Upper lobe of left lung (tissue), 6 donors: ENCODE measurements around the gene GRAP. TPM values are rescaled to one million over a fixed set of nuclear protein-coding genes. Genes with fewer than 3 reads are reported as not detected.

Source experiments
- ATAC-seq, 2 donors: fragments of 200-7000 bp; cut with Tn5 transposase; one replicate each; pipeline ENCODE4 v1.9.1; 2022; ENCODE audit warnings: mild to moderate bottlenecking in 2 of 2, moderate library complexity in 2 of 2; ENCODE audit not compliant: low FRiP score in 2 of 2
- DNase-seq, 2 donors: peaks; one replicate each; pipeline ENCODE4 v3.0.0-alpha.2; 2019 to 2020
- H3K27ac ChIP-seq, 4 donors: fragments of 200-600 bp; sonication (generic); one replicate each; pipeline ENCODE4 v1.5.1; 2016 to 2019
- H3K27me3 ChIP-seq, 4 donors: fragments of 200-600 bp; sonication (generic); one replicate each; pipeline ENCODE4 v1.5.1; 2017 to 2019
- H3K36me3 ChIP-seq, 4 donors: fragments of 200-600 bp; sonication (generic); one replicate each; pipeline ENCODE4 v1.5.1; 2016 to 2019
- H3K4me1 ChIP-seq, 4 donors: fragments of 200-600 bp; sonication (generic); one replicate each; pipeline ENCODE4 v1.5.1; 2018 to 2019
- H3K4me3 ChIP-seq, 4 donors: fragments of 200-600 bp; sonication (generic); one replicate each; pipeline ENCODE4 v1.5.1; 2017 to 2019; ENCODE audit warnings: mild to moderate bottlenecking in 2 of 4, moderate library complexity in 1 of 4
- H3K9me3 ChIP-seq, 4 donors: fragments of 200-600 bp; sonication (generic); one replicate each; pipeline ENCODE4 v1.5.1; 2018 to 2019
- CTCF ChIP-seq, 6 experiments: fragments of 450-650 bp in 4 of 6; fragments of 200-600 bp in 2 of 6; sonication (generic) in 2 of 6; IDR thresholded peaks; one replicate each; pipeline ENCODE4 v1.5.1; 2016 to 2019; ENCODE audit warnings: antibody characterized with exemption in 6 of 6
- EP300 ChIP-seq, 4 donors: sonication (generic); formaldehyde crosslinking; IDR thresholded peaks; one replicate each; pipeline ENCODE4 v1.5.1; 2017; ENCODE audit warnings: antibody characterized with exemption in 4 of 4, control low read depth in 2 of 4
- POLR2A ChIP-seq, 4 donors: fragments of 450-650 bp; IDR thresholded peaks; one replicate each; pipeline ENCODE4 v1.5.1; 2016 to 2017; ENCODE audit warnings: antibody characterized with exemption in 4 of 4, mild to moderate bottlenecking in 2 of 4
- POLR2AphosphoS5 ChIP-seq, 2 donors: sonication (generic); formaldehyde crosslinking; IDR thresholded peaks; one replicate each; pipeline ENCODE4 v1.5.1; 2017; ENCODE audit warnings: antibody characterized with exemption in 2 of 2
- WGBS, 2 donors: methylation state at CpG; one replicate each; pipeline ENCODE4 v1.1.5; 2017 to 2018; 5-methylcytosine and 5-hydroxymethylcytosine counted together
- total RNA-seq, 6 donors: library from RNA; depleted of rRNA in 4 of 6; stranded (reverse); fragments of >200 nt in 4 of 6; gene quantifications; one replicate each; pipeline versions ENCODE4 v1.1.0 to v1.2.1, GENCODE V29; 2016 to 2021
- donor health status: DM: no; HTN: no; CAD: no; lungs with moderate emphysema.
- donor health status: DM: no; HTN: yes; CAD: no; lungs with severe emphysema.

GRAP gene
- total RNA-seq, 6 donors from 2014 or later: 3.1 to 11.3 (median 4.8) TPM

- Histone ChIP-seq H3K4me3 (no peak overlapping the region), H3K27me3 (no peaks in the 10 kb centered on the region), H3K4me1 (no peaks in the 10 kb centered on the region), H3K36me3 (no peaks in the 10 kb centered on the region), H3K9me3 (no peaks in the 10 kb centered on the region), H3K27ac (no peak overlapping the region)
- no peak for TF ChIP-seq POLR2AphosphoS5 (IDR thresholded peaks at IDR 0.05)
- TF ChIP-seq CTCF (IDR thresholded peaks at IDR 0.05): no peak
- no peak for TF ChIP-seq POLR2A (IDR thresholded peaks at IDR 0.05)
- TF ChIP-seq EP300 (IDR thresholded peaks at IDR 0.05): no peak
- ATAC-seq (no peak), DNase-seq (no peak)
- 70 to 79% methylated on average over 11 to 12 of the region's 12 CpGs for WGBS, 2 donors
These were observed 29.4 kb downstream of the GRAP start for GRCh38 chr17:19017401-19017800.

GRCh38 chr17:19016881-19017280, 29.9 kb downstream of the GRAP start:
- Histone ChIP-seq H3K9me3 (no peaks in the 10 kb centered on the region), H3K27ac (no peak overlapping the region), H3K36me3 (no peaks in the 10 kb centered on the region), H3K4me3 (no peak overlapping the region), H3K27me3 (no peaks in the 10 kb centered on the region), H3K4me1 (no peaks in the 10 kb centered on the region)
- no peak for TF ChIP-seq POLR2AphosphoS5 (IDR thresholded peaks at IDR 0.05)
- 55 to 61% methylated on average over 6 to 7 of the region's 7 CpGs for WGBS, 2 donors
- ATAC-seq (no peak), DNase-seq (peak in 1 of 2 donors; percentile 61)

GRCh38 chr17:19016297-19016696, 30.5 kb downstream of the GRAP start:
- DNase-seq (no peak), ATAC-seq (no peak)
- WGBS, 2 donors: 85 to 96% methylated on average over 4 to 8 of the region's 8 CpGs
- H3K27me3 ChIP-seq: no peaks in the 10 kb centered on the region
- peaks cover 0 to 1% (median 0%) of the 10 kb centered on the region in 4 donors for H3K4me1 ChIP-seq
- H3K4me3 ChIP-seq: no peak overlapping the region
- H3K36me3 ChIP-seq: no peaks in the 10 kb centered on the region
- no peak overlapping the region for H3K27ac ChIP-seq
- H3K9me3 ChIP-seq: no peaks in the 10 kb centered on the region
- TF ChIP-seq POLR2AphosphoS5 (IDR thresholded peaks at IDR 0.05): no peak
- no peak for TF ChIP-seq EP300 (IDR thresholded peaks at IDR 0.05)
- no peak for TF ChIP-seq CTCF (IDR thresholded peaks at IDR 0.05)
- no peak for TF ChIP-seq POLR2A (IDR thresholded peaks at IDR 0.05)

GRCh38 chr17:19015428-19015827, 31.3 kb downstream of the GRAP start:
- no peaks in the 10 kb centered on the region for H3K27me3 ChIP-seq
- ATAC-seq (no peak), DNase-seq (no peak)
- no peaks in the 10 kb centered on the region for H3K36me3 ChIP-seq
- no peak overlapping the region for H3K4me3 ChIP-seq
- TF ChIP-seq POLR2A (IDR thresholded peaks at IDR 0.05) (no peak), POLR2AphosphoS5 (IDR thresholded peaks at IDR 0.05) (no peak), EP300 (IDR thresholded peaks at IDR 0.05) (no peak), CTCF (IDR thresholded peaks at IDR 0.05) (no peak)
- H3K27ac ChIP-seq: no peak overlapping the region
- 80 to 87% methylated on average over 7 of the region's 7 CpGs for WGBS, 2 donors
- peaks cover 0 to 5% (median 0%) of the 10 kb centered on the region in 4 donors for H3K4me1 ChIP-seq
- H3K9me3 ChIP-seq: no peaks in the 10 kb centered on the region

- H3K4me3 ChIP-seq: no peak overlapping the region
- TF ChIP-seq POLR2AphosphoS5 (IDR thresholded peaks at IDR 0.05): no peak
- TF ChIP-seq EP300 (IDR thresholded peaks at IDR 0.05): no peak
- no peak for TF ChIP-seq CTCF (IDR thresholded peaks at IDR 0.05)
- no peak for TF ChIP-seq POLR2A (IDR thresholded peaks at IDR 0.05)
- H3K9me3 ChIP-seq: no peaks in the 10 kb centered on the region
- WGBS, 2 donors: 75 to 83% methylated on average over 14 to 21 of the region's 29 CpGs
- H3K27me3 ChIP-seq: no peaks in the 10 kb centered on the region
- ATAC-seq: no peak
- no peaks in the 10 kb centered on the region for H3K36me3 ChIP-seq
- H3K4me1 ChIP-seq: peaks cover 0 to 5% (median 0%) of the 10 kb centered on the region in 4 donors
- H3K27ac ChIP-seq: no peak overlapping the region
- DNase-seq: no peak
These were observed 32.0 kb downstream of the GRAP start for GRCh38 chr17:19014628-19015215.
